ENCODE data around the gene FSIP1. TPM values are rescaled to one million over a fixed set of nuclear protein-coding genes. Genes with fewer than 3 reads are reported as not detected.

The FSIP1 gene
- total RNA-seq, 2 donors from 2014 or later: 0.58 to 0.60 TPM

DNA sequence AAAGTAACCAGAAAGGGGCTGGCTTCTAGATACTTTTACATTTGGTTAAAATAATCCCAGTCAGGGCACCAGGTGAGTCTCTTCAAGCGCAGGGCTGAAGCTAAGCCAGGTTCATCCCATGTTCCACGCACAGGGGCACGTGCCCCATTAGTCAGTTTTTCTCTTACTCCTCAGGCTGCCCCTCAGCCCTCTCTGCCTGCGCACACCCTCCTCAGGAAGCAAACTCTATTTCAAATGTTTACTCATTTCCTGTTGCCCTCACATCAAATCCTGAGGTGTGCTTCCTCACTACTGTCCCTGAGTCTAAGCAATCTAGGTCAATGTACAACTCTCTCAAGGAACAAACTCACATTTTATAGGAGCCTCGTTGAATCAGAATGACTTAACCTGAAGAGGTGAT lies 153.3 kb downstream of the FSIP1 start:
- Mint-ChIP-seq H3K4me1 (ENCODE audit: low read depth) (peaks cover 68% of the 10 kb centered on the region), H3K9me3 (peaks cover 2% of the 10 kb centered on the region in 2 donors), H3K36me3 (ENCODE audit: insufficient read depth in 2 of 2) (peaks cover 8 to 12% of the 10 kb centered on the region in 2 donors), H3K27ac (peak overlapping the region; percentile 8), H3K4me3 (peak overlapping the region; percentile 9 to 31), H3K27me3 (ENCODE audit: low read depth) (no peaks in the 10 kb centered on the region)
- ATAC-seq (replicated peaks in 1 of 2): peak; percentile 64 to 74
- peak; percentile 72 to 75 for DNase-seq

DNA sequence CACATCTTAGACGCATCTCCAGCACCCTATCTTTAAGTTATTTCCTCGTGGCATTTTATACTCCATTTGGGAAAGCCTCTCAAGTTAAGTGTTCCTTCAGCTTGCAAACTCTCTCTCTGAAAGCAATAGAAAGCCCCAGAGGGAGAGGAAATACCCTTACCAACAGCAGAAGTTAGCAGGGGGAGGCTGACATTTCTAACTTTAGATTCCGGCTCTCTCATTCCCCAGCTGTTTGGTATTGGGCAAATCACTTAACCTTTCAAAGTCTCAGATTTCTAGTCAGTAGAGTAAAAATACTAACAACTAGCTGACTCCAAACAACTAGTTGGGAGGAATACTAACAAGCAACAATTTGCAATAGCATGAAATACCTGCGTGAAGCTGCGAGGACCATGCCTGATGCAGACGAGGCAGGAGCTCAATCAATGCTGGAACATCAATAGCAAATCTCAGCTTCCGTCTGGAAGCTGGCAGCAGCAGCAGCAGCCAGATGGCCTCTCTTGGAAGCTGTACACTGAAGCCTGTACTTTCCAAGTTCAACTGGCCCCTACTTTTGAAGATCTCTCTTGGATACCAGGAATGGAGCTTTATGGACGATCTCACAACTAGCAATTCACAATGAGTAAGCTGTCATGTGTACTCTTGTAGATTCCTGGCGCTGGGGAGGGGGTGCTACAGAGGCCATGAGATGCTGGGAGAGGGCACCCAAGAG lies 153.9 kb downstream of the FSIP1 start:
- Mint-ChIP-seq H3K27me3 (ENCODE audit: low read depth) (no peaks in the 10 kb centered on the region), H3K36me3 (ENCODE audit: insufficient read depth in 2 of 2) (peaks cover 8 to 12% of the 10 kb centered on the region in 2 donors), H3K27ac (peak overlapping the region; percentile 45), H3K9me3 (peaks cover 2% of the 10 kb centered on the region in 2 donors), H3K4me1 (ENCODE audit: low read depth) (peaks cover 74% of the 10 kb centered on the region), H3K4me3 (peak overlapping the region; percentile 23 to 31)
- ATAC-seq (replicated peaks in 1 of 2) (no peak), DNase-seq (no peak)

DNA sequence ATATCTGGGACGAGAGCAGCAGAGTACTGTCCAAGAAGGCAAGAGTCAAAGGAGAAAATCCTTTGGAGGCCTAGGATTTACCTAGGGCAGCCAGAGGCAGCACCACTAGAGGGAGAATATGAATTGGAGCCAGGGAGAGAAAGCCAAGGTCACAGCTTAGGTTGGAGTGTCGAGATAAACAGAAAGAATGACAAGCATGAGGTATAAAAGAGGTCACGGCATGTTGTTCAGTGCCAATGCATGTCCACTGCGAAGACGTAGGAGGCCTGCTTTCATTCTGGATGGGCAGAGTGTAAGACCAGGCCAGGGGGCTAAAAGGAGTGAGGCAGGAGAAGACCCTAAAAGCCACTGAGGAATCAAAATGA lies 154.5 kb downstream of the FSIP1 start:
- H3K4me1 Mint-ChIP-seq (ENCODE audit: low read depth): peaks cover 79% of the 10 kb centered on the region
- no peak overlapping the region for H3K27ac Mint-ChIP-seq
- peaks cover 8 to 14% of the 10 kb centered on the region in 2 donors for H3K36me3 Mint-ChIP-seq (ENCODE audit: insufficient read depth in 2 of 2)
- H3K9me3 Mint-ChIP-seq: peaks cover 2% of the 10 kb centered on the region in 2 donors
- ATAC-seq (replicated peaks in 1 of 2): no peak
- no peak for DNase-seq
- no peaks in the 10 kb centered on the region for H3K27me3 Mint-ChIP-seq (ENCODE audit: low read depth)
- peak overlapping the region in 1 of 2 donors; percentile 4 for H3K4me3 Mint-ChIP-seq

DNA sequence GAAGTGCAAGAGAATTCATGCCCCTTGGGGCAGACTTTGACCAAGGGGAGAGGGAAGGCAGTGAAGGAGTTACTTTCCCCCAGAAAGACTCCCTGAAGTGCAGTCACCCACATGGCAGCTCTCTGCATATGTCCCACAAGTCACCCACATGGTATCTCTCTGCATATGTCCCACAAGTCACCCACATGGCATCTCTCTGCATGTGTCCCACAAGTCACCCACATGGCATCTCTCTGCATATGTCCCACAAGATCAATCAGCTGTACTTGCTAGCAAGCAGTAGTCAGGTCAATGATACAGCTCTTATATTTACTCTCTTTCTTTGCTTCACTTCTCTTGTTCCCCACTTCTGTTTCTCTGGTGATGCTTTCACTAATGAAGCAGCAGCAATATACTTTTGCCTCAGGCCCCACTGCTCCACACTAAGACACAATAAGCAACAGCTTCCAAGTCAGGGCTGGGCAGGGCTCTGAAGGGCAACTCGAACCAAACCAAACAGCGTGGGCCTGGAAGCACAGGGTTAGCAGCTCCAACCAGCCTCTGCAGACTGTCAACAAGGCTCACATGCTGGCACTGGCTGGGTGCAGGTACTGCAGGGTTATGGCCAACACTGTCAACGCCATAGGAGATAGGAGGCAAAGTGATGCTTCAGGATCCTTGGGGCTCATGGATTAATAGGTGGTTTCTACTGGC lies 155.0 kb downstream of the FSIP1 start:
- Mint-ChIP-seq H3K9me3 (peaks cover 2% of the 10 kb centered on the region in 2 donors), H3K27me3 (ENCODE audit: low read depth) (no peaks in the 10 kb centered on the region), H3K27ac (no peak overlapping the region), H3K4me3 (no peak overlapping the region), H3K36me3 (ENCODE audit: insufficient read depth in 2 of 2) (peaks cover 8 to 17% of the 10 kb centered on the region in 2 donors), H3K4me1 (ENCODE audit: low read depth) (peaks cover 84% of the 10 kb centered on the region)
- ATAC-seq (replicated peaks in 1 of 2) (no peak), DNase-seq (no peak)

GRCh38 chr15:39625856-39626255 lies 156.8 kb downstream of the FSIP1 start:
- Mint-ChIP-seq H3K4me3 (peak overlapping the region; percentile 30 to 51), H3K27ac (peak overlapping the region; percentile 80)

DNA sequence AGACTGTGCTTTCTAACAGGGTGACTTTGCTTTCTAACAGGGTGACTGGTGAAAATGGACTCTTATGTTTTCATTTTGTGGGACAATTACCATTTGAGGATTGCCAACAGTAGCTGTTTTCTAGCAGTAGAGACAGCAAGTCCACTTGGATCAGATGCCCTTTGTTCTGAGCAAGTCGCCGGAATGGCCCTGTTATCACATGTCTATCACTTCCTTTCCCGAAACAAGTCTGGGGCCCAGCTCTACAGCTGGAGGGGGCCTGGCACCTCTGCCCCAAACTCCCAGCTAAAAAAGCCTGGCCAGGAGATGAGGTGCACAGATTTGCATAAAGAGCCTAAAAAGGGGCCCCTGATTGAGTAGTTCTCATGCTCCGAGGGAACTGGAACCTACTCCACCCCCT lies 157.2 kb downstream of the FSIP1 start:
- Mint-ChIP-seq H3K27me3 (ENCODE audit: low read depth) (peaks cover 10% of the 10 kb centered on the region), H3K27ac (peak overlapping the region; percentile 43), H3K9me3 (peaks cover 0 to 2% of the 10 kb centered on the region in 2 donors), H3K4me3 (peak overlapping the region; percentile 30 to 91), H3K4me1 (ENCODE audit: low read depth) (peaks cover 74% of the 10 kb centered on the region), H3K36me3 (ENCODE audit: insufficient read depth in 2 of 2) (peaks cover 8 to 17% of the 10 kb centered on the region in 2 donors)
- ATAC-seq (replicated peaks in 1 of 2) (no peak), DNase-seq (no peak)

More at GRCh38 chr15:39625856-39626255, 156.8 kb downstream of the FSIP1 start:
- H3K4me1 Mint-ChIP-seq (ENCODE audit: low read depth): peaks cover 78% of the 10 kb centered on the region
- H3K36me3 Mint-ChIP-seq (ENCODE audit: insufficient read depth in 2 of 2): peaks cover 8 to 17% of the 10 kb centered on the region in 2 donors
- peaks cover 10% of the 10 kb centered on the region for H3K27me3 Mint-ChIP-seq (ENCODE audit: low read depth)
- ATAC-seq (replicated peaks in 1 of 2): no peak
- peaks cover 0 to 2% of the 10 kb centered on the region in 2 donors for H3K9me3 Mint-ChIP-seq
- DNase-seq: no peak

DNA sequence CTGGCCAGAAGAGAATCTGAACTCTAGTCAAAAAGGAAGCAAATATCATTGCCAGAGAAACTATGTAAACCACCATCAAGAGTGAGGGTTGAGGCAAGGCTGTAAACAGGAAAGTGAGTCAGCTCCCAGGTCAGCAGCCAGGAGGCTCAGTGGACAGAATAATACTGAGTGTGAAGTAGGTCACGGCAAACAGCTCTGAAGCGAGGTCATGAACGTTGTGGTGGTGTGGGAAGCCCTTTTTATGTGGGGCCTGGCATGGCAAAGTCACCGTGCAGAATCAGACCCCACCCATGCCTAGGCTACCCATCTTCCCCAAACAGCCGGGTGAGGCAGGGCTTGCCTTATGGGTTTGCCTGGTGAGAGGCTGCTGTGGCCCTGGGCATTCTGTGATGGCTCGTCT lies 157.8 kb downstream of the FSIP1 start:
- Mint-ChIP-seq H3K36me3 (ENCODE audit: insufficient read depth in 2 of 2) (peaks cover 8 to 17% of the 10 kb centered on the region in 2 donors), H3K4me1 (ENCODE audit: low read depth) (peaks cover 68% of the 10 kb centered on the region), H3K4me3 (peak overlapping the region; percentile 85 to 91), H3K27ac (peak overlapping the region; percentile 97), H3K9me3 (peaks cover 0 to 2% of the 10 kb centered on the region in 2 donors), H3K27me3 (ENCODE audit: low read depth) (peaks cover 10% of the 10 kb centered on the region)
- peak; percentile 80 to 85 for DNase-seq
- peak; percentile 77 to 78 for ATAC-seq (replicated peaks in 1 of 2)

GRCh38 chr15:39623529-39623931 lies 159.1 kb downstream of the FSIP1 start:
- peak; percentile 88 to 89 for ATAC-seq (replicated peaks in 1 of 2)
- Mint-ChIP-seq H3K36me3 (ENCODE audit: insufficient read depth in 2 of 2) (peaks cover 8 to 17% of the 10 kb centered on the region in 2 donors), H3K4me1 (ENCODE audit: low read depth) (peaks cover 55% of the 10 kb centered on the region), H3K4me3 (peak overlapping the region; percentile 85 to 91), H3K27me3 (ENCODE audit: low read depth) (peaks cover 10% of the 10 kb centered on the region), H3K9me3 (peaks cover 0 to 2% of the 10 kb centered on the region in 2 donors), H3K27ac (peak overlapping the region; percentile 97)
- DNase-seq: peak; percentile 69 to 75

DNA sequence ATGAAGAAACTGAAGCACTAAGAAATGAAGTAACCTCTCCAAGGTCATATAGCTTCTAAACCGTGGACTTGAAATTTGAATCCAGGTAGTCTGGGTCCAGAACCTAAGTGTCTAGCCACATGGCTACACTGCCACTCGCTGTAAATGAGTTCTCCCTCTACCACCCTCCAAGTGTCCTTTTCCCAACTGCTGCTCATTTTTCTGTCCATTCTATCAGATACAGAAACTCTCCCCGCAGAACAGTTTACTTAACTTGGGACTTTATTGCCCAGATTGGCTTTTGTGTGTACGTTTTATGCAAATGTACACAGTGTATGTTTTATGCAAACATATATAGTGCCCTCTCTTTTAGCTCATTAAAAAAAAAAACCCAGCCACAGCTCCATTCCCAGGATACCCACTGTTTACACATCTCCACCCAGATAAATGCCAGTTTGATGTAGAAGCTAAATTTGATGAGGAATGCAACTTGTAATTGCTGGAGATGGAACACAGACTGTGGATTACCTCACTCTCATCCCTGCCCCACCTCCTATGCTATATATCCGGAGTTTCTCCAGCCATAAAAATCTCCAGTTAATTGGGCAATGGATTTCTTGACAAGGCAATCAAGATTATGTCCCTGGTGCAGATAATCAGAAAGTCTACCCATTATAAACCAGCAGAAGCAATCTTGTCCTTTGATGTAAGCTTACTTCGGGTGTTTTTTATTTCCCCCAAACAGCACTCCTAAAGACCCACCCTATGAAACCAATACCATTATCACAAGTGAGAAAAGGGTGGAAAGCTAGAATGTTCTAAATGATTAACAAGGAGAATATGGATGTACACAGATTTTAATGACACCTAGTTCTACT lies 159.8 kb downstream of the FSIP1 start:
- Mint-ChIP-seq H3K4me3 (peak overlapping the region; percentile 85 to 91), H3K4me1 (ENCODE audit: low read depth) (peaks cover 48% of the 10 kb centered on the region)
- peak; percentile 0 to 1 for ATAC-seq (replicated peaks in 1 of 2)

DNA sequence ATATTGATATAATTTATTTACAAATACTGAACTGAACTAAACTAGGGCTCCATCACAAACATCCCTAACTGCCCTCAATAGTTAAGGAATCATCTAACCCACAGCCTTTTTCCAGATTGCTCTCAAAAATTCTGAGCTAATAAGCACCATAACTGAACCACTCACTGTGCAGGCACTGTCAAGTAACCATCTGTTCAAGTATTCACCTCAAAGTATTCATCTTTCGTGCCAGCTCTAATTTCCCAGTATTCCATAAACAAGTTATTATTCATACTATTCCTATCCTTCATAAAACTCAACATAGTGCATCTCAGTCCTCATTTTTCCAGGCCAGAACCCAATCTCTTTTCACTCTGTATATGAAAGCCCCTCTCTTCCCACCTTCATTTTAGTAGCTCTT lies 160.7 kb downstream of the FSIP1 start:
- peaks cover 10% of the 10 kb centered on the region for H3K27me3 Mint-ChIP-seq (ENCODE audit: low read depth)
- H3K36me3 Mint-ChIP-seq (ENCODE audit: insufficient read depth in 2 of 2): peaks cover 5 to 14% of the 10 kb centered on the region in 2 donors
- H3K4me3 Mint-ChIP-seq: no peak overlapping the region
- H3K9me3 Mint-ChIP-seq: peaks cover 0 to 2% of the 10 kb centered on the region in 2 donors
- H3K27ac Mint-ChIP-seq: no peak overlapping the region
- DNase-seq (no peak), ATAC-seq (replicated peaks in 1 of 2) (no peak)
- peaks cover 41% of the 10 kb centered on the region for H3K4me1 Mint-ChIP-seq (ENCODE audit: low read depth)

More for the DNA sequence above, 159.8 kb downstream of the FSIP1 start:
- peaks cover 8 to 14% of the 10 kb centered on the region in 2 donors for H3K36me3 Mint-ChIP-seq (ENCODE audit: insufficient read depth in 2 of 2)
- H3K27me3 Mint-ChIP-seq (ENCODE audit: low read depth): peaks cover 10% of the 10 kb centered on the region
- DNase-seq: no peak
- peak overlapping the region; percentile 71 for H3K27ac Mint-ChIP-seq
- H3K9me3 Mint-ChIP-seq: peaks cover 0 to 2% of the 10 kb centered on the region in 2 donors

DNA sequence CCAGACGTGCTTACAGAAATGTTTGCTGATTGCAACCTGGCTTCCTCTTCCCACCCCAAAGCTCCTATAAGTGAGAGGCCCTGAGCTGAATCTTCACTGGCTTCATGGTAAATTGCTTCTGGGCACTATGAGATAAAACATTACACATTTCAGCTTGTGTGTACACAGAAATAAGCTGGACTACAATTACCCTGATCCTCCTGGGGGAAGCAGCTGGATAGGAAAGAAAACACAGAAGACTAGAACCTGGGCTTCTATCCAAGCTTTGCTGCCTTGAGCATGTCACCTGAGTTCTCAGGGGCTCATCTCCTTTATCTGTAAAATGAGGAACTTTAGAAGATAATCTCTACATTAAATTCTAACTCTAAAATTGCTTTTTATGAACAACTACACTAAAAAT lies 161.4 kb downstream of the FSIP1 start:
- Mint-ChIP-seq H3K4me1 (ENCODE audit: low read depth) (peaks cover 42% of the 10 kb centered on the region), H3K36me3 (ENCODE audit: insufficient read depth in 2 of 2) (peaks cover 3 to 11% of the 10 kb centered on the region in 2 donors), H3K9me3 (no peaks in the 10 kb centered on the region), H3K4me3 (no peak overlapping the region), H3K27ac (no peak overlapping the region), H3K27me3 (ENCODE audit: low read depth) (peaks cover 10% of the 10 kb centered on the region)
- no peak for ATAC-seq (replicated peaks in 1 of 2)
- no peak for DNase-seq

DNA sequence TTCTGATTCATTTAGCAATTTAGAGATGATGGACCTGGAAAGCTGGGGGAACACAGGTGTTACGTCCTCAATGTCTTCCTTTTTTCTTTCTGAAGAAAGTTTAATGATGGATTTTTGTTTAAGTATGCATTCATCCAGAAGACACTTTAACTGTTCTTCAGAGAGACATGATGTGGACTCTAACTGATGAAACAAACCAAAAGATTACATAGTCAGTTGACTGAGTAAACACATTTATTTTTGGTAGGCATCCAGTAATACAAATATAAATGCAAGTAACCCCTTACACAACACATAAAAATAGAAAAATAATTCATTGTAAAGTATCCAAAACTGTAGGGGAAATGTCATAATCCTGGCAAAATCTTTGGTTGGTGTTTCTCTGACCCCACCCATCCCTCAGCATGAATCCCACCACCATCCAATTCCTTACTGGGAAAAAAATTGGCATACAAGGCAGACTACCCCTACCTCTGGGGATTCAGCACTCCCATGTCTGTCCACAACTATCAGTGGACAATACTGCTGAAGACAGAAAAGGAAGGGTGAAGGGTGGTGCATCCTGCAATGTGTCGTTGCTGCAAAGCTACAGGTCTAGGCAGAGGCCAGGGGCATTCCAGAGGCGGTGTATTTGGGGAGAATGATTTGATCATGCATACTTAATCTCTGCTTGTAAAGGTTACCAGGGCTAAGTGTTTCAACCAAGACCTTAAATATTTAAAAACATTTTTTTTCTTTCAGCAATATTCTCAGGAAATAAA lies 164.4 kb downstream of the FSIP1 start:
- Mint-ChIP-seq H3K4me3 (no peak overlapping the region), H3K4me1 (ENCODE audit: low read depth) (peaks cover 14% of the 10 kb centered on the region), H3K27me3 (ENCODE audit: low read depth) (peaks cover 16% of the 10 kb centered on the region), H3K9me3 (peaks cover 0 to 2% of the 10 kb centered on the region in 2 donors), H3K27ac (no peak overlapping the region), H3K36me3 (ENCODE audit: insufficient read depth in 2 of 2) (peaks cover 0 to 6% of the 10 kb centered on the region in 2 donors)
- DNase-seq (no peak), ATAC-seq (replicated peaks in 1 of 2) (no peak)

All from activated T-cell treated with anti-CD3 and anti-CD28 coated beads, Interleukin-2, amount 50 U/mL, for 72 hours (primary cell).